Measurements from ENCODE around the gene ST3GAL6. TPM values are rescaled to one million over a fixed set of nuclear protein-coding genes. Genes with fewer than 3 reads are reported as not detected.

Gene ST3GAL6
- total and polyA plus RNA-seq, 2 experiments from 2014 or later = 41.1 to 41.7 TPM

DNA sequence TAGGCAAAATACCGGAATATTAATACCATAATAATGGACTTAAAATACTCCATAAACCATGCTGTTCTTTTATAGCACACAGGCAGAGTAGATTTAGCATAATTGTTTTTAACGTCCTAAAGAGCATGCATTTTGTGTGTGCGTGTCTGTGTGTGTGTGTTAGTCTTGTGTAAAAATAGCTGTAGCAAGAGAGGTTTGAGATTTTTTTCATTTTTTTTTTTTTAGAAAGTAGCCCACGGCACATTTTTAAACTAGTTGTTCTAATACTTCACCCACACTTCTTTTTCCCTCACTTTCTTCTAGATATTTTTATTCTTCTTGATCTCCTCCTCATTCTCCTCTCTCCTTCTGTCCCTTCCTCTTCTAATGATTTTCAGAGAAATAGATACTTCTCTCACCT lies 7.5 kb upstream of the ST3GAL6 start:
- peaks cover 39% of the 10 kb centered on the region for H3K4me1 ChIP-seq (ENCODE audit: low read depth)
- H3K9me3 ChIP-seq (ENCODE audit: low read depth) = no peaks in the 10 kb centered on the region
- no peak overlapping the region for H3K4me3 ChIP-seq
- TF ChIP-seq, protein P1, sequence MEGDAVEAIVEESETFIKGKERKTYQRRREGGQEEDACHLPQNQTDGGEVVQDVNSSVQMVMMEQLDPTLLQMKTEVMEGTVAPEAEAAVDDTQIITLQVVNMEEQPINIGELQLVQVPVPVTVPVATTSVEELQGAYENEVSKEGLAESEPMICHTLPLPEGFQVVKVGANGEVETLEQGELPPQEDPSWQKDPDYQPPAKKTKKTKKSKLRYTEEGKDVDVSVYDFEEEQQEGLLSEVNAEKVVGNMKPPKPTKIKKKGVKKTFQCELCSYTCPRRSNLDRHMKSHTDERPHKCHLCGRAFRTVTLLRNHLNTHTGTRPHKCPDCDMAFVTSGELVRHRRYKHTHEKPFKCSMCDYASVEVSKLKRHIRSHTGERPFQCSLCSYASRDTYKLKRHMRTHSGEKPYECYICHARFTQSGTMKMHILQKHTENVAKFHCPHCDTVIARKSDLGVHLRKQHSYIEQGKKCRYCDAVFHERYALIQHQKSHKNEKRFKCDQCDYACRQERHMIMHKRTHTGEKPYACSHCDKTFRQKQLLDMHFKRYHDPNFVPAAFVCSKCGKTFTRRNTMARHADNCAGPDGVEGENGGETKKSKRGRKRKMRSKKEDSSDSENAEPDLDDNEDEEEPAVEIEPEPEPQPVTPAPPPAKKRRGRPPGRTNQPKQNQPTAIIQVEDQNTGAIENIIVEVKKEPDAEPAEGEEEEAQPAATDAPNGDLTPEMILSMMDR (IDR thresholded peaks at IDR 0.05; ENCODE audit: low read depth, low read length) = no peak
- no peak overlapping the region for H3K27ac ChIP-seq
- DNase-seq (ENCODE audit: low read depth in 1 of 2, low spot score in 1 of 2) = no peak
- no peaks in the 10 kb centered on the region for H3K36me3 ChIP-seq
- no peaks in the 10 kb centered on the region for H3K27me3 ChIP-seq

- Histone ChIP-seq H3K9me3 (ENCODE audit: low read depth) (no peaks in the 10 kb centered on the region), H3K36me3 (no peaks in the 10 kb centered on the region), H3K4me3 (no peak overlapping the region), H3K27me3 (no peaks in the 10 kb centered on the region), H3K27ac (no peak overlapping the region), H3K4me1 (ENCODE audit: low read depth) (peaks cover 66% of the 10 kb centered on the region)
- DNase-seq (ENCODE audit: low read depth in 1 of 2, low spot score in 1 of 2) = no peak
- TF ChIP-seq, protein P1 (IDR thresholded peaks at IDR 0.05; ENCODE audit: low read depth, low read length) = no peak
Observed at GRCh38 chr3:98759629-98760028, 3.5 kb upstream of the ST3GAL6 start.

- Histone ChIP-seq H3K4me1 (ENCODE audit: low read depth) (peaks cover 66% of the 10 kb centered on the region), H3K36me3 (no peaks in the 10 kb centered on the region), H3K9me3 (ENCODE audit: low read depth) (no peaks in the 10 kb centered on the region), H3K4me3 (peak overlapping the region; percentile 2), H3K27ac (peak overlapping the region; percentile 41), H3K27me3 (no peaks in the 10 kb centered on the region)
- TF ChIP-seq, protein P1 (IDR thresholded peaks at IDR 0.05; ENCODE audit: low read depth, low read length) = no peak
- DNase-seq (ENCODE audit: low read depth in 1 of 2, low spot score in 1 of 2) = no peak
Observed at GRCh38 chr3:98761643-98762229, 1.4 kb upstream of the ST3GAL6 start.

- Histone ChIP-seq H3K9me3 (ENCODE audit: low read depth) (no peaks in the 10 kb centered on the region), H3K27ac (peak overlapping the region; percentile 77), H3K4me3 (no peak overlapping the region), H3K36me3 (no peaks in the 10 kb centered on the region), H3K4me1 (ENCODE audit: low read depth) (peaks cover 85% of the 10 kb centered on the region), H3K27me3 (no peaks in the 10 kb centered on the region)
- TF ChIP-seq, protein P1 (IDR thresholded peaks at IDR 0.05; ENCODE audit: low read depth, low read length) = no peak
- no peak for DNase-seq (ENCODE audit: low read depth in 1 of 2, low spot score in 1 of 2)
Observed at GRCh38 chr3:98763819-98764418, 779 bp downstream of the ST3GAL6 start.

DNA sequence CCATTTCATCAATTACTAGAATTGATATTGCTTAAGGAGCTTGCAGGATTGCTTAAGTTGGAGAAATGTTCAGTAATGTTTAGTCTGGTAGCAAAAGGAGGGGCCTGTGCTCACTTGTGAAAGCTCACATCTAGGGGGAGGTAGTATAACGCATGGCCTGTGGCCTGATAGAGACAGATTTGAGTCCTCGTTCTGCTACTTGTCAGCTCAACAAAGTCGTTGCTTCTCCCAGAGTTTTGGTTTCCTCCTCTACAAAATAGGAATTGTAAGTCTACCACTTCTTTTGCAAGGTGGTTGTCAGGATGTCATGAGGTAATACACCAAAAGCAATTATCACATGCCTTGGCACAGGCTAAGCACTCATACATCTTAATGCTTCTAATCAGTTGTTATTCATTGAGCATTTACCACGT lies 1.3 kb downstream of the ST3GAL6 start:
- TF ChIP-seq, protein P1 (IDR thresholded peaks at IDR 0.05; ENCODE audit: low read depth, low read length) = no peak
- Histone ChIP-seq H3K27me3 (no peaks in the 10 kb centered on the region), H3K27ac (peak overlapping the region; percentile 77), H3K9me3 (ENCODE audit: low read depth) (no peaks in the 10 kb centered on the region), H3K36me3 (no peaks in the 10 kb centered on the region), H3K4me1 (ENCODE audit: low read depth) (peaks cover 86% of the 10 kb centered on the region), H3K4me3 (no peak overlapping the region)
- peak in 1 of 2 donors; percentile 52 for DNase-seq (ENCODE audit: low read depth in 1 of 2, low spot score in 1 of 2)

All from cardiac muscle cell (in vitro differentiated cells and primary cell).